SK-N-SH treated with all-trans-retinoic acid at 6 μM for 48 hours (cell line): ENCODE results near the gene MAML2.

ENCODE experiments used
- ATAC-seq: fragments of 200-7000 bp; cut with Tn5 transposase; 3 replicates; pipeline ENCODE4 v1.9.1; 2020; ENCODE audit warnings: mild to moderate bottlenecking, moderate library complexity
- ARNTL ChIP-seq: fragments of 450-650 bp; formaldehyde crosslinking; IDR thresholded peaks from 2 replicates; pipeline ENCODE4 v1.5.0; 2020; ENCODE audit warnings: low read depth, mild to moderate bottlenecking, moderate library complexity, borderline replicate concordance
- CSDC2 ChIP-seq: fragments of 250-450 bp; sonication (Bioruptor Pico); IDR thresholded peaks from 2 replicates; pipeline ENCODE4 v1.5.0; 2020; ENCODE audit warnings: mild to moderate bottlenecking, moderate library complexity
- ESRRG ChIP-seq: fragments of 250-450 bp; sonication (Bioruptor Pico); IDR thresholded peaks from 2 replicates; pipeline ENCODE4 v1.6.1; 2021; ENCODE audit warnings: mild to moderate bottlenecking
- ISL1 ChIP-seq: fragments of 250-450 bp; sonication (Bioruptor Pico); IDR thresholded peaks from 2 replicates; pipeline ENCODE4 v2.1.2; 2022; ENCODE audit warnings: mild to moderate bottlenecking, moderate library complexity
- SNAI2 ChIP-seq: fragments of 250-450 bp; sonication (Bioruptor Pico); IDR thresholded peaks from 2 replicates; pipeline ENCODE4 v1.5.0; 2020; ENCODE audit warnings: mild to moderate bottlenecking, moderate library complexity
- TCF4 ChIP-seq: fragments of 250-450 bp; sonication (Bioruptor Pico); IDR thresholded peaks from 2 replicates; pipeline ENCODE4 v1.8.0; 2021; ENCODE audit warnings: mild to moderate bottlenecking, moderate library complexity, borderline replicate concordance
- TOX ChIP-seq: fragments of 250-450 bp; sonication (Bioruptor Pico); IDR thresholded peaks from 2 replicates; pipeline ENCODE4 v1.8.0; 2021; ENCODE audit warnings: mild to moderate bottlenecking, moderate library complexity, borderline replicate concordance
- ZC3H10 ChIP-seq: fragments of 250-450 bp; sonication (Bioruptor Pico); IDR thresholded peaks from 2 replicates; pipeline ENCODE4 v1.5.1; 2021; ENCODE audit warnings: mild to moderate bottlenecking, moderate library complexity
- ZFP3 ChIP-seq: fragments of 250-450 bp; sonication (Bioruptor Pico); IDR thresholded peaks from 2 replicates; pipeline ENCODE4 v1.5.0; 2020; ENCODE audit warnings: mild to moderate bottlenecking, moderate library complexity
- ZFP30 ChIP-seq: fragments of 450-650 bp; formaldehyde crosslinking; IDR thresholded peaks from 2 replicates; pipeline ENCODE4 v1.5.0; 2022; ENCODE audit warnings: mild to moderate bottlenecking, moderate library complexity
- ZNF565 ChIP-seq: fragments of 450-650 bp; formaldehyde crosslinking; conservative IDR thresholded peaks from 2 replicates; pipeline ENCODE4 v1.5.0; 2020; ENCODE audit warnings: low read depth, mild to moderate bottlenecking, moderate library complexity
- ZNF70 ChIP-seq: fragments of 450-650 bp; formaldehyde crosslinking; IDR thresholded peaks from 2 replicates; pipeline ENCODE4 v1.5.0; 2020; ENCODE audit warnings: mild to moderate bottlenecking, moderate library complexity
- ZNF8 ChIP-seq: fragments of 450-650 bp; formaldehyde crosslinking; IDR thresholded peaks from 2 replicates; pipeline ENCODE4 v1.5.0; 2020; ENCODE audit warnings: mild to moderate bottlenecking, moderate library complexity
- TF ChIP-seq, protein P1 (sequence below): fragments of 250-450 bp; sonication (Bioruptor Pico); IDR thresholded peaks from 2 replicates; pipeline ENCODE4 v1.5.0; 2020; ENCODE audit warnings: mild to moderate bottlenecking, moderate library complexity
- TF ChIP-seq, protein P2 (sequence below): fragments of 250-450 bp; sonication (Bioruptor Pico); IDR thresholded peaks from 2 replicates; pipeline ENCODE4 v1.5.1; 2020; ENCODE audit warnings: low read depth, mild to moderate bottlenecking, moderate library complexity
- TF ChIP-seq, protein P3 (sequence below): fragments of 250-450 bp; sonication (Bioruptor Pico); IDR thresholded peaks from 2 replicates; pipeline ENCODE4 v1.5.1; 2021; ENCODE audit warnings: mild to moderate bottlenecking, moderate library complexity
- TF ChIP-seq, protein P4 (sequence below): fragments of 250-450 bp; sonication (Bioruptor Pico); IDR thresholded peaks from 2 replicates; pipeline ENCODE4 v1.8.0; 2020; ENCODE audit warnings: mild to moderate bottlenecking, moderate library complexity, borderline replicate concordance

MAML2 gene

DNA sequence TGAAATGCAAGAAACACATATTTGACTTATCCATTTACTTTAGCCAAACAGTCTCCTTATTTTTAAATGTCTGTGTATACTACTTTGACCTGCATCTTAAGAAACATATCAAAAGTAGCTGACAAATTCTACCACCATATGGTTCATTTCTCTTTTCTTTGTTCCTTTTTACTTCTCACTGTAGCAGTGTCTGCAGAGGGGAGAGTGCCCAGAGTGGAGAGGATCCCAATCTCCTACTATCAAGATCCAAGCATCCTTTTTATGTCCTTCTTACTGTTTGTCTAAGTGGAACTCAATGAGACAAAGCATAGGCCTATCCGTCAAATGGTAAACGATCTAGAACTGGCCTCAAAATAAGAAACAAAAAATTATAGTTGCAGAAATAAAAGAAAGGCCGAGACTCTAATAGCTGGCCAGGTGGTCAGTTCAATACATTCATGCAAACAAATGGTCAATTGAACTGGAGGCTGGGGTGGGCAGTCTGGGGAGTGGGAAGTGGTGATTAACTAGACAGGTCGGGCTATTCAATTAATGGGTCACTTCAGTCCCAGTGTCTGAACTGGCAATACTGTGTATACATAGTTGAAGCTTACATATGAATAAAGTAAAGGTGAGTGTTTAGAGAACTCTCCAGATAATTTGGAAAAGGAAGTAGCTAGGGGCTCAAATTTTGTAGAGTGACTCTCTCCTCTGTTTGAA lies 149.1 kb downstream of the MAML2 start:
- no peak for ATAC-seq
- TF ChIP-seq, protein P1, sequence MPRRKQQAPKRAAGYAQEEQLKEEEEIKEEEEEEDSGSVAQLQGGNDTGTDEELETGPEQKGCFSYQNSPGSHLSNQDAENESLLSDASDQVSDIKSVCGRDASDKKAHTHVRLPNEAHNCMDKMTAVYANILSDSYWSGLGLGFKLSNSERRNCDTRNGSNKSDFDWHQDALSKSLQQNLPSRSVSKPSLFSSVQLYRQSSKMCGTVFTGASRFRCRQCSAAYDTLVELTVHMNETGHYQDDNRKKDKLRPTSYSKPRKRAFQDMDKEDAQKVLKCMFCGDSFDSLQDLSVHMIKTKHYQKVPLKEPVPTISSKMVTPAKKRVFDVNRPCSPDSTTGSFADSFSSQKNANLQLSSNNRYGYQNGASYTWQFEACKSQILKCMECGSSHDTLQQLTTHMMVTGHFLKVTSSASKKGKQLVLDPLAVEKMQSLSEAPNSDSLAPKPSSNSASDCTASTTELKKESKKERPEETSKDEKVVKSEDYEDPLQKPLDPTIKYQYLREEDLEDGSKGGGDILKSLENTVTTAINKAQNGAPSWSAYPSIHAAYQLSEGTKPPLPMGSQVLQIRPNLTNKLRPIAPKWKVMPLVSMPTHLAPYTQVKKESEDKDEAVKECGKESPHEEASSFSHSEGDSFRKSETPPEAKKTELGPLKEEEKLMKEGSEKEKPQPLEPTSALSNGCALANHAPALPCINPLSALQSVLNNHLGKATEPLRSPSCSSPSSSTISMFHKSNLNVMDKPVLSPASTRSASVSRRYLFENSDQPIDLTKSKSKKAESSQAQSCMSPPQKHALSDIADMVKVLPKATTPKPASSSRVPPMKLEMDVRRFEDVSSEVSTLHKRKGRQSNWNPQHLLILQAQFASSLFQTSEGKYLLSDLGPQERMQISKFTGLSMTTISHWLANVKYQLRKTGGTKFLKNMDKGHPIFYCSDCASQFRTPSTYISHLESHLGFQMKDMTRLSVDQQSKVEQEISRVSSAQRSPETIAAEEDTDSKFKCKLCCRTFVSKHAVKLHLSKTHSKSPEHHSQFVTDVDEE (CRISPR knock-in tag), result no peak

DNA sequence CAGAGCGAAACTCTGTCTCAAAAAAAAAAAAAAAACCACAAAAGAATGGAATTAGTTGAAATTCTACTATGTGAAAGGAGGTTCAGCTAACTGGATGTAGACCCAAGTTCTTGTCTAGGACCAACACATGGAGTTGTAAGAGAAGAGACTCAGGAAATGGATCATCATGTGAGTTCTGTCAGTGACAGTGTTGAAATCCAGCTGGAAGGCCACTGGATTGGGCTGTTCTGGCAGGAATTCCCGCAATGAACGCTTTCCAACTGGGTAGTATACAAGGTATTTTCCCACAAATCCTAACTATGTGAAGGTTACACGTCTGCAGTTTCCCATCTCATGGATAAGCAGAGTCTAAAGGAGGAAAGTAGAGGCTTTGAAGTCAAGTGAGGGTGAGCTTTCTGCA lies 151.2 kb downstream of the MAML2 start:
- TF ChIP-seq ZNF565 (CRISPR knock-in tag) (no peak), ZNF70 (CRISPR knock-in tag) (no peak), SNAI2 (no peak), TOX (CRISPR knock-in tag) (no peak), ISL1 (CRISPR knock-in tag) (no peak), ESRRG (no peak), ZFP30 (CRISPR knock-in tag) (no peak), ZFP3 (CRISPR knock-in tag) (no peak), ZNF8 (CRISPR knock-in tag) (no peak), ZC3H10 (CRISPR knock-in tag) (no peak), ARNTL (CRISPR knock-in tag) (no peak), TCF4 (no peak)
- TF ChIP-seq, protein P1 (CRISPR knock-in tag), result no peak
- TF ChIP-seq, protein P2, sequence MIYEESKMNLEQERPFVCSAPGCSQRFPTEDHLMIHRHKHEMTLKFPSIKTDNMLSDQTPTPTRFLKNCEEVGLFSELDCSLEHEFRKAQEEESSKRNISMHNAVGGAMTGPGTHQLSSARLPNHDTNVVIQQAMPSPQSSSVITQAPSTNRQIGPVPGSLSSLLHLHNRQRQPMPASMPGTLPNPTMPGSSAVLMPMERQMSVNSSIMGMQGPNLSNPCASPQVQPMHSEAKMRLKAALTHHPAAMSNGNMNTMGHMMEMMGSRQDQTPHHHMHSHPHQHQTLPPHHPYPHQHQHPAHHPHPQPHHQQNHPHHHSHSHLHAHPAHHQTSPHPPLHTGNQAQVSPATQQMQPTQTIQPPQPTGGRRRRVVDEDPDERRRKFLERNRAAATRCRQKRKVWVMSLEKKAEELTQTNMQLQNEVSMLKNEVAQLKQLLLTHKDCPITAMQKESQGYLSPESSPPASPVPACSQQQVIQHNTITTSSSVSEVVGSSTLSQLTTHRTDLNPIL (CRISPR knock-in tag), result no peak
- TF ChIP-seq, protein P3, sequence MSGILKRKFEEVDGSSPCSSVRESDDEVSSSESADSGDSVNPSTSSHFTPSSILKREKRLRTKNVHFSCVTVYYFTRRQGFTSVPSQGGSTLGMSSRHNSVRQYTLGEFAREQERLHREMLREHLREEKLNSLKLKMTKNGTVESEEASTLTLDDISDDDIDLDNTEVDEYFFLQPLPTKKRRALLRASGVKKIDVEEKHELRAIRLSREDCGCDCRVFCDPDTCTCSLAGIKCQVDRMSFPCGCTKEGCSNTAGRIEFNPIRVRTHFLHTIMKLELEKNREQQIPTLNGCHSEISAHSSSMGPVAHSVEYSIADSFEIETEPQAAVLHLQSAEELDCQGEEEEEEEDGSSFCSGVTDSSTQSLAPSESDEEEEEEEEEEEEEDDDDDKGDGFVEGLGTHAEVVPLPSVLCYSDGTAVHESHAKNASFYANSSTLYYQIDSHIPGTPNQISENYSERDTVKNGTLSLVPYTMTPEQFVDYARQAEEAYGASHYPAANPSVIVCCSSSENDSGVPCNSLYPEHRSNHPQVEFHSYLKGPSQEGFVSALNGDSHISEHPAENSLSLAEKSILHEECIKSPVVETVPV, result no peak
- TF ChIP-seq, protein P4, sequence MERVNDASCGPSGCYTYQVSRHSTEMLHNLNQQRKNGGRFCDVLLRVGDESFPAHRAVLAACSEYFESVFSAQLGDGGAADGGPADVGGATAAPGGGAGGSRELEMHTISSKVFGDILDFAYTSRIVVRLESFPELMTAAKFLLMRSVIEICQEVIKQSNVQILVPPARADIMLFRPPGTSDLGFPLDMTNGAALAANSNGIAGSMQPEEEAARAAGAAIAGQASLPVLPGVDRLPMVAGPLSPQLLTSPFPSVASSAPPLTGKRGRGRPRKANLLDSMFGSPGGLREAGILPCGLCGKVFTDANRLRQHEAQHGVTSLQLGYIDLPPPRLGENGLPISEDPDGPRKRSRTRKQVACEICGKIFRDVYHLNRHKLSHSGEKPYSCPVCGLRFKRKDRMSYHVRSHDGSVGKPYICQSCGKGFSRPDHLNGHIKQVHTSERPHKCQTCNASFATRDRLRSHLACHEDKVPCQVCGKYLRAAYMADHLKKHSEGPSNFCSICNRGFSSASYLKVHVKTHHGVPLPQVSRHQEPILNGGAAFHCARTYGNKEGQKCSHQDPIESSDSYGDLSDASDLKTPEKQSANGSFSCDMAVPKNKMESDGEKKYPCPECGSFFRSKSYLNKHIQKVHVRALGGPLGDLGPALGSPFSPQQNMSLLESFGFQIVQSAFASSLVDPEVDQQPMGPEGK (CRISPR knock-in tag), result no peak

DNA sequence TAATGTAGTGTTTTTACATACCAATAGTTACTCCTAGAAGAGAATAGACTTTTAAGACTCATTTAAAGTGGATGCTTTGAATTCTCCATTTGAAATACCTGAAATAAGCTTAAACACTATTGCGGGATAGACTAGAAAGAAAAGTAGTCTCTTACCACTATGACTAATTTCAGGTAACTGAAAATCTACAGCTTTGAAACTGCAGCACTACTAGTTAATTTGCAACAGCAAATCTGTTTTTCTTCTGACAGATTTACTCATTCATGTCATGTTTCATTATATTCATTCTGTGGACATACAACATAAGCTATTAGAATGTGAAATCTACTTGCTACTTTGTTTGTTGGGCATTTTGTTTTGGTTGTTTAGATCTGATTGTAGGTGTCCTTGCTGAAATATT lies 153.6 kb downstream of the MAML2 start:
- no peak; the same call in 2 of the 3 replicates for ATAC-seq
- TF ChIP-seq ISL1 (CRISPR knock-in tag) (peak; percentile 34), CSDC2 (CRISPR knock-in tag) (no peak)

More for the DNA sequence above, 151.2 kb downstream of the MAML2 start:
- ATAC-seq, result no peak
